ENCODE results near the gene GHR.
A peak's percentile ranks its signal among the peaks of the same experiment; 100 is the strongest.

Gene GHR

GRCh38 chr5:42620579-42621216 lies 197.5 kb downstream of the GHR start:
- H3K4me3 ChIP-seq (ENCODE audit: low read length), result no peak overlapping the region
- no peak overlapping the region for H3K27ac ChIP-seq (ENCODE audit: low read length)
- H3K9ac ChIP-seq (ENCODE audit: low read depth, low read length), result no peak overlapping the region
- H3K36me3 ChIP-seq (ENCODE audit: insufficient read depth, low read depth, low read length), result no peaks in the 10 kb centered on the region
- H3K4me1 ChIP-seq (ENCODE audit: insufficient read depth, low read length), result no peaks in the 10 kb centered on the region
- no peaks in the 10 kb centered on the region for H3K27me3 ChIP-seq (ENCODE audit: insufficient read depth, low read length)
- no peaks in the 10 kb centered on the region for H3K9me3 ChIP-seq (ENCODE audit: insufficient read depth, low read depth, low read length)

GRCh38 chr5:42621242-42621641 lies 198.0 kb downstream of the GHR start:
- no peak overlapping the region for H3K27ac ChIP-seq (ENCODE audit: low read length)
- no peak overlapping the region for H3K4me3 ChIP-seq (ENCODE audit: low read length)
- H3K9me3 ChIP-seq (ENCODE audit: insufficient read depth, low read depth, low read length), result no peaks in the 10 kb centered on the region
- H3K9ac ChIP-seq (ENCODE audit: low read depth, low read length), result no peak overlapping the region
- H3K27me3 ChIP-seq (ENCODE audit: insufficient read depth, low read length), result no peaks in the 10 kb centered on the region
- H3K36me3 ChIP-seq (ENCODE audit: insufficient read depth, low read depth, low read length), result no peaks in the 10 kb centered on the region
- no peaks in the 10 kb centered on the region; the same call in 1 of the 2 replicates for H3K4me1 ChIP-seq (ENCODE audit: insufficient read depth, low read length)

GRCh38 chr5:42621662-42622061 lies 198.4 kb downstream of the GHR start:
- Histone ChIP-seq H3K27ac (ENCODE audit: low read length) (no peak overlapping the region), H3K4me3 (ENCODE audit: low read length) (no peak overlapping the region)

GRCh38 chr5:42624912-42625311 lies 201.7 kb downstream of the GHR start:
- no peaks in the 10 kb centered on the region for H3K36me3 ChIP-seq (ENCODE audit: insufficient read depth, low read depth, low read length)
- H3K27me3 ChIP-seq (ENCODE audit: insufficient read depth, low read length), result no peaks in the 10 kb centered on the region
- no peak overlapping the region for H3K27ac ChIP-seq (ENCODE audit: low read length)

More at GRCh38 chr5:42621662-42622061, 198.4 kb downstream of the GHR start:
- no peaks in the 10 kb centered on the region for H3K36me3 ChIP-seq (ENCODE audit: insufficient read depth, low read depth, low read length)
- H3K9ac ChIP-seq (ENCODE audit: low read depth, low read length), result no peak overlapping the region
- H3K27me3 ChIP-seq (ENCODE audit: insufficient read depth, low read length), result no peaks in the 10 kb centered on the region
- H3K9me3 ChIP-seq (ENCODE audit: insufficient read depth, low read depth, low read length), result no peaks in the 10 kb centered on the region
- H3K4me1 ChIP-seq (ENCODE audit: insufficient read depth, low read length), result no peaks in the 10 kb centered on the region; the same call in 1 of the 2 replicates

GRCh38 chr5:42626462-42626861 lies 203.2 kb downstream of the GHR start:
- Histone ChIP-seq H3K4me1 (ENCODE audit: insufficient read depth, low read length) (peaks cover 4% of the 10 kb centered on the region; the same call in 1 of the 2 replicates), H3K27ac (ENCODE audit: low read length) (no peak overlapping the region), H3K27me3 (ENCODE audit: insufficient read depth, low read length) (no peaks in the 10 kb centered on the region), H3K4me3 (ENCODE audit: low read length) (0 out of 2 replicates have a peak overlapping the region, but pooled peaks have one; percentile 20), H3K36me3 (ENCODE audit: insufficient read depth, low read depth, low read length) (no peaks in the 10 kb centered on the region), H3K9me3 (ENCODE audit: insufficient read depth, low read depth, low read length) (no peaks in the 10 kb centered on the region), H3K9ac (ENCODE audit: low read depth, low read length) (no peak overlapping the region)

More at GRCh38 chr5:42624912-42625311, 201.7 kb downstream of the GHR start:
- Histone ChIP-seq H3K9ac (ENCODE audit: low read depth, low read length) (no peak overlapping the region), H3K4me1 (ENCODE audit: insufficient read depth, low read length) (peaks cover 4% of the 10 kb centered on the region; the same call in 1 of the 2 replicates), H3K9me3 (ENCODE audit: insufficient read depth, low read depth, low read length) (no peaks in the 10 kb centered on the region), H3K4me3 (ENCODE audit: low read length) (no peak overlapping the region)

- Histone ChIP-seq H3K36me3 (ENCODE audit: insufficient read depth, low read depth, low read length) (no peaks in the 10 kb centered on the region), H3K4me1 (ENCODE audit: insufficient read depth, low read length) (peaks cover 4% of the 10 kb centered on the region; the same call in 1 of the 2 replicates), H3K9me3 (ENCODE audit: insufficient read depth, low read depth, low read length) (no peaks in the 10 kb centered on the region), H3K27ac (ENCODE audit: low read length) (no peak overlapping the region), H3K4me3 (ENCODE audit: low read length) (no peak overlapping the region), H3K9ac (ENCODE audit: low read depth, low read length) (no peak overlapping the region), H3K27me3 (ENCODE audit: insufficient read depth, low read length) (no peaks in the 10 kb centered on the region)
Observed at GRCh38 chr5:42628821-42629220, 205.6 kb downstream of the GHR start.

GRCh38 chr5:42629284-42629683 lies 206.0 kb downstream of the GHR start:
- Histone ChIP-seq H3K4me3 (ENCODE audit: low read length) (no peak overlapping the region), H3K36me3 (ENCODE audit: insufficient read depth, low read depth, low read length) (no peaks in the 10 kb centered on the region), H3K9me3 (ENCODE audit: insufficient read depth, low read depth, low read length) (no peaks in the 10 kb centered on the region), H3K4me1 (ENCODE audit: insufficient read depth, low read length) (peaks cover 4% of the 10 kb centered on the region; the same call in 1 of the 2 replicates), H3K27me3 (ENCODE audit: insufficient read depth, low read length) (no peaks in the 10 kb centered on the region), H3K9ac (ENCODE audit: low read depth, low read length) (no peak overlapping the region), H3K27ac (ENCODE audit: low read length) (no peak overlapping the region)

GRCh38 chr5:42631241-42631640 lies 208.0 kb downstream of the GHR start:
- H3K4me1 ChIP-seq (ENCODE audit: insufficient read depth, low read length), result peaks cover 4% of the 10 kb centered on the region; the same call in 1 of the 2 replicates
- H3K9ac ChIP-seq (ENCODE audit: low read depth, low read length), result no peak overlapping the region
- no peaks in the 10 kb centered on the region for H3K36me3 ChIP-seq (ENCODE audit: insufficient read depth, low read depth, low read length)
- H3K4me3 ChIP-seq (ENCODE audit: low read length), result no peak overlapping the region
- H3K27ac ChIP-seq (ENCODE audit: low read length), result no peak overlapping the region
- H3K27me3 ChIP-seq (ENCODE audit: insufficient read depth, low read length), result no peaks in the 10 kb centered on the region
- H3K9me3 ChIP-seq (ENCODE audit: insufficient read depth, low read depth, low read length), result no peaks in the 10 kb centered on the region

GRCh38 chr5:42632354-42632900 lies 209.2 kb downstream of the GHR start:
- no peaks in the 10 kb centered on the region for H3K27me3 ChIP-seq (ENCODE audit: insufficient read depth, low read length)
- H3K4me3 ChIP-seq (ENCODE audit: low read length), result no peak overlapping the region
- no peak overlapping the region for H3K9ac ChIP-seq (ENCODE audit: low read depth, low read length)
- H3K4me1 ChIP-seq (ENCODE audit: insufficient read depth, low read length), result 0 out of 2 replicates have a peak, but pooled peaks cover 4% of the 10 kb centered on the region
- no peaks in the 10 kb centered on the region for H3K9me3 ChIP-seq (ENCODE audit: insufficient read depth, low read depth, low read length)
- no peak overlapping the region for H3K27ac ChIP-seq (ENCODE audit: low read length)
- H3K36me3 ChIP-seq (ENCODE audit: insufficient read depth, low read depth, low read length), result no peaks in the 10 kb centered on the region

- no peaks in the 10 kb centered on the region for H3K9me3 ChIP-seq (ENCODE audit: insufficient read depth, low read depth, low read length)
- H3K27ac ChIP-seq (ENCODE audit: low read length), result no peak overlapping the region
- H3K9ac ChIP-seq (ENCODE audit: low read depth, low read length), result no peak overlapping the region
- no peaks in the 10 kb centered on the region for H3K27me3 ChIP-seq (ENCODE audit: insufficient read depth, low read length)
- H3K4me1 ChIP-seq (ENCODE audit: insufficient read depth, low read length), result no peaks in the 10 kb centered on the region
- no peak overlapping the region for H3K4me3 ChIP-seq (ENCODE audit: low read length)
- no peaks in the 10 kb centered on the region for H3K36me3 ChIP-seq (ENCODE audit: insufficient read depth, low read depth, low read length)
Observed at GRCh38 chr5:42634575-42634974, 211.3 kb downstream of the GHR start.

- Histone ChIP-seq H3K4me1 (ENCODE audit: insufficient read depth, low read length) (no peaks in the 10 kb centered on the region), H3K36me3 (ENCODE audit: insufficient read depth, low read depth, low read length) (no peaks in the 10 kb centered on the region), H3K4me3 (ENCODE audit: low read length) (no peak overlapping the region), H3K9me3 (ENCODE audit: insufficient read depth, low read depth, low read length) (no peaks in the 10 kb centered on the region), H3K9ac (ENCODE audit: low read depth, low read length) (no peak overlapping the region), H3K27me3 (ENCODE audit: insufficient read depth, low read length) (no peaks in the 10 kb centered on the region), H3K27ac (ENCODE audit: low read length) (no peak overlapping the region)
Observed at GRCh38 chr5:42636425-42636824, 213.2 kb downstream of the GHR start.

GRCh38 chr5:42636946-42637345 lies 213.7 kb downstream of the GHR start:
- H3K36me3 ChIP-seq (ENCODE audit: insufficient read depth, low read depth, low read length), result no peaks in the 10 kb centered on the region
- no peak overlapping the region for H3K4me3 ChIP-seq (ENCODE audit: low read length)
- no peak overlapping the region for H3K9ac ChIP-seq (ENCODE audit: low read depth, low read length)
- no peak overlapping the region for H3K27ac ChIP-seq (ENCODE audit: low read length)
- no peaks in the 10 kb centered on the region for H3K9me3 ChIP-seq (ENCODE audit: insufficient read depth, low read depth, low read length)
- H3K27me3 ChIP-seq (ENCODE audit: insufficient read depth, low read length), result no peaks in the 10 kb centered on the region
- H3K4me1 ChIP-seq (ENCODE audit: insufficient read depth, low read length), result no peaks in the 10 kb centered on the region

Data from iPS-20b (cell line).